H1 (cell line): ENCODE results near the gene SNX33. TPM values are rescaled to one million over a fixed set of nuclear protein-coding genes. Genes with fewer than 3 reads are reported as not detected.
A peak's percentile ranks its signal among the peaks of the same experiment; 100 is the strongest.

ENCODE experiments used
- CTCF ChIA-PET: fragments of 300-600 bp; sonication (Branson Sonifier 250); formaldehyde crosslinking; loops from one replicate; lab custom pipeline; 2021; ENCODE audit not compliant: partially characterized antibody; lab: Charles Lee
- POLR2A ChIA-PET: fragments of 300-600 bp; sonication (Branson Sonifier 250); formaldehyde crosslinking; loops from one replicate; lab custom pipeline; 2021; ENCODE audit warnings: inconsistent platforms; ENCODE audit not compliant: partially characterized antibody; lab: Charles Lee
- DNase-seq, 2 experiments: peaks; one replicate each; pipeline versions ENCODE4 v3.0.0 to v3.0.0-alpha.2; 2010 to 2022; ENCODE audit warnings: low spot score in 2 of 2, low read depth in 1 of 2, mixed read lengths in 1 of 2
- FAIRE-seq: peaks from 2 replicates; lab custom pipeline; 2011; peaks lifted over from hg19 to GRCh38; lab: Jason Lieb, UNC
- H2AFZ ChIP-seq: 2 replicates; pipeline ENCODE4 v1.8.1; 2012; ENCODE audit warnings: low read length, inconsistent platforms
- H2AK5ac ChIP-seq: 2 replicates; pipeline ENCODE4 v1.6.1; 2013; ENCODE audit warnings: low read depth, low read length
- H2BK120ac ChIP-seq: replicated peaks from 2 replicates; pipeline ENCODE3; 2013; ENCODE audit warnings: low read depth, low read length, inconsistent platforms
- H2BK12ac ChIP-seq: 2 replicates; pipeline ENCODE4 v1.6.1; 2013; ENCODE audit warnings: low read depth, low read length
- H2BK15ac ChIP-seq: 2 replicates; pipeline ENCODE4 v1.6.1; 2013; ENCODE audit warnings: low read length
- H2BK20ac ChIP-seq: 2 replicates; pipeline ENCODE4 v1.6.1; 2013; ENCODE audit warnings: low read length
- H2BK5ac ChIP-seq: 2 replicates; pipeline ENCODE4 v1.6.1; 2013; ENCODE audit warnings: low read depth, low read length
- H3K14ac ChIP-seq: 2 replicates; pipeline ENCODE4 v1.6.1; 2013; ENCODE audit warnings: inconsistent platforms; ENCODE audit not compliant: insufficient read length
- H3K18ac ChIP-seq: 2 replicates; pipeline ENCODE4 v1.6.1; 2013; ENCODE audit warnings: low read length; ENCODE audit errors: extremely low read depth
- H3K23ac ChIP-seq: 2 replicates; pipeline ENCODE4 v1.6.1; 2013; ENCODE audit warnings: inconsistent platforms; ENCODE audit not compliant: insufficient read length
- H3K23me2 ChIP-seq: 2 replicates; pipeline ENCODE4 v1.6.1; 2013; ENCODE audit warnings: low read depth, low read length
- H3K27ac ChIP-seq: 2 replicates; pipeline ENCODE4 v1.6.1; 2011; ENCODE audit warnings: low read depth, low read length, inconsistent platforms
- H3K27me3 ChIP-seq, 4 experiments: replicated peaks in 1 of 4; 1 replicate in 1 of 4; 2 replicates in 3 of 4; pipeline versions ENCODE4 v1.6.1 to v1.8.1; 2011 to 2013; ENCODE audit warnings: low read length in 3 of 4, mild to moderate bottlenecking in 3 of 4, inconsistent platforms in 2 of 4, mixed read lengths in 2 of 4, moderate library complexity in 1 of 4; ENCODE audit not compliant: control insufficient read depth in 3 of 4, insufficient read depth in 3 of 4; ENCODE audit errors: extremely low read depth in 1 of 4
- H3K36me3 ChIP-seq, 4 experiments: 2 replicates each; pipeline versions ENCODE4 v1.6.1 to v1.8.1; 2011 to 2013; ENCODE audit warnings: mild to moderate bottlenecking in 4 of 4, low read length in 3 of 4, moderate library complexity in 2 of 4, control low read depth in 1 of 4, inconsistent platforms in 1 of 4; ENCODE audit not compliant: insufficient read depth in 4 of 4, control insufficient read depth in 2 of 4
- H3K4ac ChIP-seq: replicated peaks from 2 replicates; pipeline ENCODE3; 2013; ENCODE audit warnings: low read length, low read depth, mixed read lengths, inconsistent platforms; ENCODE audit not compliant: insufficient read length
- H3K4me1 ChIP-seq, 4 experiments: replicated peaks in 1 of 4; 1 replicate in 1 of 4; 2 replicates in 3 of 4; pipeline versions ENCODE4 v1.6.1 to v1.8.1; 2011 to 2013; ENCODE audit warnings: low read length in 3 of 4, inconsistent platforms in 2 of 4, mixed read lengths in 1 of 4; ENCODE audit not compliant: insufficient read depth in 4 of 4, control insufficient read depth in 3 of 4
- H3K4me2 ChIP-seq, 2 experiments: 2 replicates each; pipeline versions ENCODE4 v1.6.1 to v1.8.1; 2011 to 2013; ENCODE audit warnings: low read depth in 2 of 2, low read length in 2 of 2, control low read depth in 1 of 2, inconsistent platforms in 1 of 2, mild to moderate bottlenecking in 1 of 2; ENCODE audit not compliant: insufficient read depth in 1 of 2
- H3K4me3 ChIP-seq, 4 experiments: fragments of 200-600, 300-600 bp in 1 of 4; sonication (generic), shearing (Covaris generic), sonication (Bioruptor Twin) in 1 of 4; 2 replicates each; pipeline versions ENCODE4 v1.5.1 to v1.8.1; 2011 to 2016; ENCODE audit warnings: low read length in 4 of 4, low read depth in 3 of 4, control low read depth in 2 of 4, inconsistent platforms in 2 of 4, mild to moderate bottlenecking in 2 of 4, mixed read lengths in 1 of 4, moderate library complexity in 1 of 4; ENCODE audit not compliant: insufficient read depth in 2 of 4; ENCODE audit errors: extremely low read depth in 1 of 4
- H3K56ac ChIP-seq: replicated peaks from 2 replicates; pipeline ENCODE3; 2013; ENCODE audit warnings: low read depth, mild to moderate bottlenecking, mixed read lengths, low read length, inconsistent platforms; ENCODE audit not compliant: insufficient read length
- H3K79me1 ChIP-seq: 2 replicates; pipeline ENCODE4 v1.6.1; 2013; ENCODE audit warnings: low read depth, low read length, control low read depth
- H3K79me2 ChIP-seq, 2 experiments: 2 replicates each; pipeline versions ENCODE4 v1.6.1 to v1.8.1; 2012 to 2013; ENCODE audit warnings: low read length in 2 of 2, mild to moderate bottlenecking in 2 of 2, inconsistent platforms in 1 of 2; ENCODE audit not compliant: insufficient read depth in 2 of 2, control insufficient read depth in 1 of 2
- H3K9ac ChIP-seq, 4 experiments: replicated peaks in 1 of 4; 1 replicate in 1 of 4; 2 replicates in 3 of 4; pipeline versions ENCODE4 v1.6.1 to v1.8.1; 2011 to 2013; ENCODE audit warnings: low read depth in 3 of 4, low read length in 3 of 4, control low read depth in 2 of 4, mild to moderate bottlenecking in 2 of 4, moderate library complexity in 2 of 4, inconsistent platforms in 1 of 4; ENCODE audit errors: extremely low read depth in 1 of 4
- H3K9me3 ChIP-seq, 2 experiments: 2 replicates each; pipeline versions ENCODE4 v1.6.1 to v1.8.1; 2012 to 2013; ENCODE audit warnings: mild to moderate bottlenecking in 2 of 2, moderate library complexity in 2 of 2, control low read depth in 1 of 2, inconsistent platforms in 1 of 2, low read depth in 1 of 2, low read length in 1 of 2, mixed read lengths in 1 of 2; ENCODE audit not compliant: insufficient read depth in 2 of 2
- H4K20me1 ChIP-seq, 2 experiments: replicated peaks in 1 of 2; 2 replicates each; pipeline versions ENCODE3 to v1.8.1; 2011 to 2013; ENCODE audit warnings: inconsistent platforms in 2 of 2, low read length in 2 of 2, mild to moderate bottlenecking in 1 of 2; ENCODE audit not compliant: insufficient read depth in 2 of 2, control insufficient read depth in 1 of 2
- H4K5ac ChIP-seq: 2 replicates; pipeline ENCODE4 v1.6.1; 2013; ENCODE audit warnings: low read length, low read depth, mixed read lengths, inconsistent platforms; ENCODE audit not compliant: insufficient read length
- H4K8ac ChIP-seq: 2 replicates; pipeline ENCODE4 v1.8.0; 2013; ENCODE audit warnings: mild to moderate bottlenecking, moderate library complexity, low read length, inconsistent platforms; ENCODE audit not compliant: insufficient read depth; ENCODE audit errors: extremely low read depth
- H4K91ac ChIP-seq: replicated peaks from 2 replicates; pipeline ENCODE3; 2013; ENCODE audit warnings: low read length, mixed read lengths, inconsistent platforms; ENCODE audit not compliant: insufficient read length
- PHF8 ChIP-seq: fragments of 200-600 bp; sonication (generic); conservative IDR thresholded peaks from 2 replicates; pipeline ENCODE4 v1.7.1; 2012; ENCODE audit warnings: low read depth, mild to moderate bottlenecking, inconsistent platforms, low read length, moderate library complexity
- WGBS, 2 experiments: shearing (Covaris generic) in 1 of 2; methylation state at CpG; one replicate each; pipeline versions ENCODE4 v1.1.6 to v1.1.7; 2013 to 2015; ENCODE audit warnings: low lambda C conversion rate in 2 of 2, mixed read lengths in 2 of 2, inconsistent platforms in 1 of 2, low coverage in 1 of 2, missing lambda C conversion rate in 1 of 2; ENCODE audit not compliant: insufficient replicate concordance in 2 of 2, insufficient coverage in 1 of 2, insufficient read length in 1 of 2; ENCODE audit errors: extremely low coverage in 1 of 2, missing lambda C conversion rate in 1 of 2; 5-methylcytosine and 5-hydroxymethylcytosine counted together
- polyA plus RNA-seq, 7 experiments: library from polyadenylated mRNA; depleted of rRNA in 3 of 7; stranded (reverse) in 5 of 7; unstranded in 2 of 7; fragments of >200 nt in 5 of 7; fragments of 200-250 nt in 2 of 7; gene quantifications; 1 replicate in 5 of 7; 2 replicates in 1 of 7; 4 replicates in 1 of 7; pipeline versions ENCODE4 v1.2.1 to v1.2.3, GENCODE V29; 2011 to 2013; ENCODE audit warnings: missing spikeins in 2 of 7, mixed read lengths in 2 of 7
- total RNA-seq: library from RNA; stranded (reverse); fragmentation: NEBNext Ultra II Directional; extraction: Animal tissue kit (Norgen Biotek cat#: 25700); gene quantifications from 2 replicates; pipeline ENCODE4 v1.2.1, GENCODE V29; 2021
- TF ChIP-seq, protein P1 (sequence below): IDR thresholded peaks from 2 replicates; pipeline ENCODE4 v1.6.1; 2012; ENCODE audit warnings: inconsistent platforms

Gene SNX33
- total and polyA plus RNA-seq, 2 of the 8 experiments (the other 6 are each of a cell fraction or from before 2014, with no cell fraction given), result 14.3 to 22.9 TPM

DNA sequence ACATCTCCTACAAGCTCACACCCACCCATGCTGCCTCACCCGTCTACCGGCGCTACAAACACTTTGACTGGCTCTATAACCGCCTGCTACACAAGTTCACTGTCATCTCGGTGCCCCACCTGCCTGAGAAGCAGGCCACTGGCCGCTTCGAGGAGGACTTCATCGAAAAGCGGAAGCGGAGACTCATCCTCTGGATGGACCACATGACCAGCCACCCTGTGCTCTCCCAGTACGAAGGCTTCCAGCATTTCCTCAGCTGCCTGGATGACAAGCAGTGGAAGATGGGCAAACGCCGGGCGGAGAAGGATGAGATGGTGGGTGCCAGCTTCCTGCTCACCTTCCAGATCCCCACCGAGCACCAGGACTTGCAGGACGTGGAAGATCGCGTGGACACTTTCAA lies 2.1 kb downstream of the SNX33 start:
- no peak overlapping the region for H3K14ac ChIP-seq
- H3K23ac ChIP-seq, result no peak overlapping the region
- WGBS, 2 experiments, result 94% methylated on average over 18 of the region's 18 CpGs; no CpG with 5 or more reads in 1 of the 2 experiments
- H3K79me2 ChIP-seq, result peaks cover 0 to 58% of the 10 kb centered on the region in 2 experiments; a peak in 3 of 4 replicates
- no peak overlapping the region for H3K18ac ChIP-seq
- H4K8ac ChIP-seq, result peak overlapping the region; percentile 62; the same call in 1 of the 2 replicates
- no peak overlapping the region for H2AFZ ChIP-seq
- no peak overlapping the region for H2BK120ac ChIP-seq
- peaks cover 0 to 14% (median 10%) of the 10 kb centered on the region in 4 experiments; a peak in 6 of 7 replicates for H3K27me3 ChIP-seq
- H3K56ac ChIP-seq, result no peak overlapping the region
- H3K4me2 ChIP-seq, result peak overlapping the region in 1 of 2 experiments; percentile 100; a peak in 2 of 4 replicates
- no peak overlapping the region; the same call in 1 of the 2 replicates for H2BK5ac ChIP-seq
- no peak overlapping the region; a peak in 2 of 7 replicates for H3K9ac ChIP-seq
- FAIRE-seq, result no peak
- H3K79me1 ChIP-seq, result peaks cover 14% of the 10 kb centered on the region
- no peak overlapping the region for H3K27ac ChIP-seq
- 0 out of 2 replicates have a peak, but pooled peaks have one; percentile 24 for TF ChIP-seq PHF8
- TF ChIP-seq, protein P1, sequence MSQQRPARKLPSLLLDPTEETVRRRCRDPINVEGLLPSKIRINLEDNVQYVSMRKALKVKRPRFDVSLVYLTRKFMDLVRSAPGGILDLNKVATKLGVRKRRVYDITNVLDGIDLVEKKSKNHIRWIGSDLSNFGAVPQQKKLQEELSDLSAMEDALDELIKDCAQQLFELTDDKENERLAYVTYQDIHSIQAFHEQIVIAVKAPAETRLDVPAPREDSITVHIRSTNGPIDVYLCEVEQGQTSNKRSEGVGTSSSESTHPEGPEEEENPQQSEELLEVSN, result no peak
- TF ChIP-seq, all 59 proteins: peak for 1
- H2AK5ac ChIP-seq, result no peak overlapping the region
- H2BK15ac ChIP-seq, result no peak overlapping the region
- peaks cover 10% of the 10 kb centered on the region; the same call in 1 of the 2 replicates for H3K23me2 ChIP-seq
- ChIA-PET POLR2A (interaction anchor here (0.7 to 5.5 kb wide), 5 partner anchors 10 to 197 kb away, joined by 3 to 41 read pairs (median 4); partner anchors contain the start of genes IMP3 and SNUPN), CTCF (interaction anchor here (0.6 to 1.4 kb wide), 4 partner anchors 10 to 152 kb away, joined by 3 to 5 read pairs (median 4); partner anchors contain the start of gene IMP3)
- H4K20me1 ChIP-seq, result peaks cover 4 to 20% of the 10 kb centered on the region in 2 experiments
- H4K5ac ChIP-seq, result no peak overlapping the region
- DNase-seq, result no peak
- no peak overlapping the region for H3K4me3 ChIP-seq
- no peak overlapping the region for H3K4ac ChIP-seq
- H3K36me3 ChIP-seq, result peaks cover 0 to 14% (median 0%) of the 10 kb centered on the region in 4 experiments; a peak in 3 of 8 replicates
- no peak overlapping the region for H4K91ac ChIP-seq
- no peak overlapping the region for H2BK20ac ChIP-seq
- no peak overlapping the region for H2BK12ac ChIP-seq
- H3K4me1 ChIP-seq, result peaks cover 9 to 32% (median 21%) of the 10 kb centered on the region in 4 experiments
- H3K9me3 ChIP-seq, result no peaks in the 10 kb centered on the region
